Measurements from ENCODE around the gene ADH1C.
"Not testable (repeated sequence)": the region's sequence is repeated elsewhere in the genome, so short reads cannot be mapped to it uniquely, and the experiment has no call there.

ADH1C gene

GRCh38 chr4:99352602-99353537 is at the start of gene ADH1C:
TSS of gene ADH1C (minus strand) at chr4:99352746. CDS start at chr4:99352675, 71 bp downstream.
- no peak for DNase-seq

DNA sequence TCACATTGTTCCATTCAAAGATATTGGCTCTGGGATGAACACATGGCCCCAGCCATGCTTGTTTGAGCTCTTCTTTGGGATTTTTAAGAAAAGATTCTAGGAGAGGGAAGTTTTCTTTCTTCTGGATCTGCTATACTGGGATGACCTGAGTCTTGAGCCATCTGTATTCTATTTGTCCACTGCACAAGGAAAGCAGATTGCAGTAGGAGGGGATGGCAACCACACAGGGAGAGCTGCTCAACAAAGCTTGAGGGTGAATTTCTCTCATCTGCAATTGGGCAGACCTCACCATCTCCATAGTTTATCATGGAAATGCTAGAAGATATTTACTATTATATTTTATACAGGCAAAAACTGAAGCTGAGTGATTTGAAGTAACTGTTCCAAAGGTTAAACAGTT is 48.3 kb upstream of the ADH1C start:
- DNase-seq: no peak

DNA sequence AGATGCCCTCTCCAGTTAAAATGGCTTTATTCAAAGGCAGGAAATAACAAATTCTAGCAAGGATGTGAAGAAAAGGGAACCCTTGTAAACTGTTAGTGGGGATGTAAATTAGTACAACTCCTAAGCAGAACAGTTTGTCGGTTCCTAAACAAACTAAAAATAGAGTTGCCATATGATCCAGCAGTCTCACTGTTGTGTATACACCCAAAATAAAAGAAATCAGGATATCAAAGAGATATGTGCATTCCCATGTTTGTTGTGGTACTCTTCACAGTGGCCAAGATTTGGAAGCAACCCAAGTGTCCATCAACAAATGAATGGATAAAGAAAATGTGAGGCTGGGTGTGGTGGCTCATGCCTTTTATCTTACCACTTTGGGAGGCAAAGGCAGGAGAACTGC is 46.5 kb upstream of the ADH1C start:
- DNase-seq: no peak

DNA sequence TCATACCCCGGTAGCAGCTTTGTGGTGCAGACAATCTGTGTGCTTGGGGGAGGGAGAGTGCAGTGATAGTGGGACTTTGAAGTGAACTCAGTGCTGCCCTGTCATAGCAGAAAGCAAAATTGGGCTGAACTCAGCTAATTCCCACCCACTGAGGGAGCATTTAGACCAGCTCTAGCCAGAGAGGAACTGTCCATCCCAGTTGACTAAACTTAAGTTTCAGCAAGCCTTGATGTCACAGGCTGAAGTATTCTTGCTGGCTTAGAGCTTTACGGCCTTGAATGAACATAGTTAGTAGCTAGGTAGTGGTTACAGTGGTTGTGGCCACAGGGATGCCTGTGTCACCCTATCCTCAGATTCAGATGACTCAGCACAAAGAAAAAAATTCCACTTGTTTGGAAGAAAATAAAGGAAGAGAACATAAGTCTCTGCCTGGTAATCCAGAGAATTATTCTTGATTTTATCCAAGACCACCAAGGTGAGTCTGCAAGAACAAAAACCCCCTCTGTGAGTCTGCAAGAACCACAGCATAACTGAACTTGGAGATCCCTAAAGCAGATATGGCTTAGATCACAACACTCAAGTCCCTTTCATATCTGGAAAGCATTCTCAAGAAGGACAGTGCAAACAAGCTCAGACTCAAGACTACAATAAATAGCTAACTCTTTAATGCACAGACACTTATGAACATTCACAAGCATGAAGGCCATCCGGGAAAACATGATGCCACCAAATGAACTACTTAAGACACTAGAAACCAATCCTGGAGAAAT is 43.2 kb upstream of the ADH1C start:
- no peak for DNase-seq

GRCh38 chr4:99394896-99395295 is 42.4 kb upstream of the ADH1C start:
- DNase-seq: no peak

GRCh38 chr4:99390055-99390454 is 37.5 kb upstream of the ADH1C start:
- DNase-seq: no peak

GRCh38 chr4:99389606-99390005 is 37.1 kb upstream of the ADH1C start:
- no peak for DNase-seq

GRCh38 chr4:99383833-99384392 is 31.4 kb upstream of the ADH1C start:
- no peak for DNase-seq

DNA sequence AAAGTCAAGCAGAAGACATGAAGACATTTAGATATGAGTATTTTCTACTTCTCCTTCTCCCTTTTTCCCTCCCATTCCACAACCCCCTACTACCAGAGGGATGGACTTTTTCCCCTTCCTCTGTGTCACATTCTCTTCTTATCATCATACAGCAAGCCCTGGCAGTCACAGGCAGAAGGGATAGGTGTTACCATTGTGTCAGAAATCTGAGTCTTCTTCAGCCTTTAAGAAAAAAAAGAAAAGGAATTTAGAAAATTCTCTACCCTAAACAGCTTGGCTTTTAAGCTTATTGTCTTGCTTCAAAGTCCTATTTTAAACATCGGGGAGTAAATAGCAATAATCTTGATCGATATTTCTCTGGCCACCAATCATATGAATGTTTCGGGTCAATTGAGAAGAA is 30.9 kb upstream of the ADH1C start:
- no peak for DNase-seq

GRCh38 chr4:99382745-99383360 is 30.3 kb upstream of the ADH1C start:
- DNase-seq: no peak

DNA sequence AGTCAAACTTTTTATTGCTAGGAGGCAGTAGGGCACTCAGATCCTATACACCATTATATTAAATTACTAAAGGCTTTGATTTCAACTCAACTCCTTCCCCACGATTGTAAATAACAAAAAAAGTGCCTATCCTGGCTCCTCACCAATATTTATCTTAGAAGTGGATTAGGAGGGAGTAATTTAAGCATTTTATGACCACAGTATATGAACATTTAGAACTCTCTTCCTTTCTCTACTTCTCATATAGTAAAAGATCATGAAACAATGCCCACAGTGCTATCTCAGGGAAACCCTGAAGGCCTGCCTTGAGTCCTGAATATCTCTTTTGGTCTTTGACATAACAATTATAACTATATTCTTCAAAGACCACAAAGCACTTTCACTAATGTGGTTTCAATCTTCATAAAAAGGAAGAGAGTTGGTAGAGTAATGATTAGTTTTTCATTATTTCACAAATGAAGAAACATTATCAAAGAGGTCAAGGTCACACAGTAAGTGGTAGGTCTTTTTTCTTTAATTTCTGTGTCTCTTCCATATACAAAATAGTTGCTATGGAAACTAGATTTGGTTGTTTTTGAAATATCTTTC is 29.1 kb upstream of the ADH1C start:
- DNase-seq: no peak

DNA sequence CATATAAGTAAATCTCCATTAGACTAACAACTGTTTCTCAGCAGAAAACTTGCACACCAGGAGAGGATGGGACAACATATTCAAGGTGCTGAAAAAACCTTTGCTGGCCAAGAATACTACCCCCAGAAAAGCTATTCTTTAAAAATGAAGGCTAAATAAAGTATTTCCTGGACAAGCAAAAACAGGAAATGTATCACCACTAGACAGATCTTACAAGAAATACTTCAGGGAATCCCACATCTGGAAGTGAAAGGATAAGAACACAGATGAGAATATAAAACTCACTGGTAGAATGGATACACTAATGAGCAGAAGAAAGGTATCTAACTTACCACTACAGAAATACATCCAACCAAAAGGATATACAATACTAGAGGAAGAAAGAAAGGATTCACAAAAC is 27.0 kb upstream of the ADH1C start:
- no peak for DNase-seq

GRCh38 chr4:99378876-99379275 is 26.3 kb upstream of the ADH1C start:
- no peak for DNase-seq

GRCh38 chr4:99377341-99377740 is 24.8 kb upstream of the ADH1C start:
- not testable (repeated sequence) for DNase-seq

- not testable (repeated sequence) for DNase-seq
Observed at GRCh38 chr4:99372464-99372863, 19.9 kb upstream of the ADH1C start.

- not testable (repeated sequence) for DNase-seq
Observed at GRCh38 chr4:99367817-99368216, 15.3 kb upstream of the ADH1C start.

- no peak for DNase-seq
Observed at GRCh38 chr4:99366491-99366890, 13.9 kb upstream of the ADH1C start.

DNA sequence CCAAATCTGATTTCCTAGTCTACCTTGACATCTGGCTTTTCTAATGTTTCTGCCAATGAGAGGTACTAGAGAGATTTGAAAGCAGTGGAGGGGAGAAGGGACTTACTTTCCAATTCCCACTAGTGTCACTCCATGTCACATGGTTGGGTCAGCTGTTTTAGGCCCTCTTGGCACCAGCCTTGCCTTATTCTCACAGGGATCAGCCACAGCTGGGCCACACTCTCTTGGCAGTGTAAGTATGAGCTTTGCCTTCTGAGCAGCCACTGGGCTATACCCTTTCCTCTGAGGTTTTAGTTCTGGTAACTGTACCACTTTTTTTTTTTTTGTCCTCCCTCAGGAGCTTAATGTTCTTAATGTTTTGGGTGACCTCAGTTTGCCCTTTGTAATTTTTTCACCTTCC is 10.2 kb upstream of the ADH1C start:
- no peak for DNase-seq

DNA sequence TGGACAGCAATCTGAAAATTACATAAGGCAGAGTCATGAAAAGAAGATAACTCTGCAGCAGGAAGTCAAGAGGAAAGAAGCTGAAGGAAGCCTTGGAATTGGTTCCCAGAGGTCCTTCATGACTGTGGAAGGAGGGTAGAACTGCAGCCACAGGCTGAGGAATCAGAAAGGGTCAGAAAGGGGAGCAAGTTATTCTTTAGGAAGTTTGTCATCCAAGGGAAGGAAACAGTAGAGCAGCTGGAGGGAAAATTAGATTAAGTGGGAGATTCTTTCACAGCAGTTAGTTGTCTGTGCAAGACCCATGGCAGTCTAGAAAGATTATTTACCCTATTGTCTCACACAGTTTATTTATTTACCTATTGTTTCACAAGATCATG is 9.3 kb upstream of the ADH1C start:
- no peak for DNase-seq

- no peak for DNase-seq
Observed at GRCh38 chr4:99361268-99361898, 8.8 kb upstream of the ADH1C start.

DNA sequence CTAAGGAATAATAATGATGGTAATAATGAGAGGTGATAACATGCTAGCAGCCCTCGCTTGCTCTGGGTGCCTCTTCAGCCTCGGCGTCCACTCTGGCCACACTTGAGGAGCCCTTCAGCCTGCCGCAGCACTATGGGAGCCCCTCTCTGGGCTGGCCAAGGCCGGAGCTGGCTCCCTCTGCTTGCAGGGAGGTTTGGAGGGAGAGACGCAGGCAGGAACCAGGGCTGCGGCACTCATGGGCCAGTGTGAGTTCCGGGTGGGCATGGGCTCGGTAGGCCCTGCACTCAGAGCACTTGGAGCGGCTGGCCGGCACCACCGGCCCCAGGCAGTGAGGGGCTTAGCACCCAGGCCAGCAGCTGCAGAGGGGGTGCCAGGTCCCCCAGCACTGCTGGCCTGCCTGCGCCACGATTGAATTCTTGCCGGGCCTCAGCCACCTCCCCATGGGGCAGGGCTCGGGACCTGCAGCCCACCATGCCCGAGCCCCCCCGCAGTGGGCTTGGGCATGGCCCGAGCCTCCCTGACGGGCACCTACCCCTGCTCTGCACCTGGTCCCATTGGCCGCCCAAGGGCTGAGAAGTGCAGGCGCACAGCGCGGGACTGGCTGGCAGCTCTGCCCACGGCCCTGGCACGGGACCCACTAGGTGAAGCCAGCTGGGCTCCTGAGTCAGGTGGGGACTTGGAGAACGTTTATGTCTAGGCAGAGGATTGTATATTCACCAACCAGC is 7.1 kb upstream of the ADH1C start:
- no peak for DNase-seq

DNA sequence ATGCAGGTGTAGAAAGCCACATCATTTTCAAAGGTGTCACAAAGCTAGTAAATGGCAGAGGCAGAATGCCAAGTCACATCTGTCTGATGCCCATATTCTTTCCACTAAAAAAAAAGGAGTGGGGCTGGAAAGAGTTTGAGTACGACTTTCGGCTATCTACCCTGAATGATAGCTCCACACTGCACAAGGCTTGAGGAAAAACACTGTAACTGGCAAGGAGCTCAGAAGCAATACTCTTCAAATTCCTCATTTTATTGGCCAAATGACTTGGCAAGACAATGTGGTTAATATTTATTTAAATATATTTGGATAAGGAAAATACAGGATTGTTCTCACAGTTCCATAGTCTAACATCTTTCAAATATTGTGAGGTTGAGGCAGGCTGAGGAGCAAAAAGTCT is 5.4 kb upstream of the ADH1C start:
- DNase-seq: no peak
